GM08714 (cell line): ENCODE results near the gene CEP68.
"Not testable (repeated sequence)": the region's sequence is repeated elsewhere in the genome, so short reads cannot be mapped to it uniquely, and the experiment has no call there.

Experiments used
- H3K4me3 ChIP-seq: fragments of 200-500 bp; sonication (Bioruptor generic); 2 replicates; pipeline ENCODE4 v1.5.1; 2014; ENCODE audit warnings: mild to moderate bottlenecking, low read length, inconsistent platforms
- ZNF274 ChIP-seq: IDR thresholded peaks from 2 replicates; pipeline ENCODE4 v1.6.1; 2012; ENCODE audit warnings: mild to moderate bottlenecking, low read depth, low read length

The CEP68 gene

GRCh38 chr2:65129826-65130663 lies 73.8 kb downstream of the CEP68 start, which contains the start of gene RAB1A:
RAB1A (minus strand) TSS chr2:65130106; CDS start chr2:65129915, 191 bp downstream.
- no peak for TF ChIP-seq ZNF274
- H3K4me3 ChIP-seq: peak within 1 kb of the TSS; percentile 100

- peak overlapping the region; percentile 73 for H3K4me3 ChIP-seq
- no peak for TF ChIP-seq ZNF274
These were observed 74.5 kb downstream of the CEP68 start for GRCh38 chr2:65130664-65131175.

- not testable (repeated sequence) for H3K4me3 ChIP-seq
These were observed 76.7 kb downstream of the CEP68 start for GRCh38 chr2:65132930-65133329.

- TF ChIP-seq ZNF274: no peak
- H3K4me3 ChIP-seq: no peak overlapping the region
These were observed 77.4 kb downstream of the CEP68 start for GRCh38 chr2:65133626-65134025.

GRCh38 chr2:65134158-65134557 lies 77.9 kb downstream of the CEP68 start:
- no peak for TF ChIP-seq ZNF274
- H3K4me3 ChIP-seq: no peak overlapping the region

- no peak overlapping the region for H3K4me3 ChIP-seq
- TF ChIP-seq ZNF274: no peak
These were observed 80.0 kb downstream of the CEP68 start for GRCh38 chr2:65136253-65136652.
